Skeletal muscle satellite cell (primary cell): Measurements from ENCODE around the gene FCER1G.
A peak's percentile ranks its signal among the peaks of the same experiment; 100 is the strongest.

ENCODE experiments used
- H3K27me3 ChIP-seq: 2 replicates; pipeline ENCODE4 v1.7.0; 2013; ENCODE audit warnings: low read length; ENCODE audit not compliant: control insufficient read depth, insufficient read depth
- H3K36me3 ChIP-seq: 2 replicates; pipeline ENCODE4 v1.7.0; 2013; ENCODE audit warnings: mild to moderate bottlenecking, control low read depth, low read length; ENCODE audit not compliant: insufficient read depth
- H3K4me1 ChIP-seq: 2 replicates; pipeline ENCODE4 v1.7.0; 2013; ENCODE audit warnings: low read length; ENCODE audit not compliant: control insufficient read depth, insufficient read depth
- H3K4me2 ChIP-seq: 2 replicates; pipeline ENCODE4 v1.7.0; 2013; ENCODE audit warnings: mild to moderate bottlenecking, low read length
- H3K4me3 ChIP-seq: 2 replicates; pipeline ENCODE4 v1.7.0; 2013; ENCODE audit warnings: low read length
- H3K9ac ChIP-seq: 2 replicates; pipeline ENCODE4 v1.7.0; 2013; ENCODE audit warnings: mild to moderate bottlenecking, low read depth, low read length, moderate library complexity
- H3K9me3 ChIP-seq: replicated peaks from 2 replicates; pipeline ENCODE4 v1.7.0; 2013; ENCODE audit warnings: mild to moderate bottlenecking, control low read depth, low read length

FCER1G gene

DNA sequence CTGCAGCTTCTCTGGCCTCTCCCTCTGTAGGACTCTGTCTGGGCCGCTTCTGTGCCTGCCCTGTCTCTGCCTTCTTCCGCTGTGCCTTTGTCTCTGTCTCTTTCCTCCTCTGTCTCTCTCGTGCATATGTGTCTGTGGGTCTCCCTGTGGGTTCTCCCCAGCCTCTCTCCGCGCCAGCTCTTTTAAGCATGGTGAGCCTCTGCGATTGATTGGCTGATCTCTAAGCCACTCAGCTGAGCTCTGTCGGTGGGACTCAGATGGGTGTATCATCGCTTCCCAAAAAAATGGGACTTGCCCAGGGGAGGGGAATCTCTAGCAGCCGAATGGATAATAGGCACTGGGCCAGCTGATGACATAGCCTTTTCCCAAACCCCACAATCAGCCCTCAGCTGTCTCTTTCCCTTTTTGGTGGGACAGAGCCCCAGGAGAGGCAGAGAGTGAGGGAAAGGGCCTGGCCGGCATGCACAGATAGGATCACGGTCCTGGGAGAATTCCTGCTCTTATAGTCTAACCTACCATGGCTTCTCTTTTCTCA, 16.1 kb upstream of the FCER1G start, which contains the start of gene ADAMTS4:
Gene ADAMTS4, minus strand, starts transcription at position 158 of the 535 bp plus-strand sequence. CDS start 427 bp downstream, outside the sequence.
- Histone ChIP-seq H3K4me3 (peak within 1 kb of the TSS; percentile 60), H3K9ac (peak within 1 kb of the TSS; percentile 77), H3K4me1 (peaks cover 56% of the 10 kb centered on the region), H3K36me3 (peaks cover 5% of the 10 kb centered on the region), H3K4me2 (peak within 1 kb of the TSS; percentile 81), H3K27me3 (no peaks in the 10 kb centered on the region), H3K9me3 (no peaks in the 10 kb centered on the region)

DNA sequence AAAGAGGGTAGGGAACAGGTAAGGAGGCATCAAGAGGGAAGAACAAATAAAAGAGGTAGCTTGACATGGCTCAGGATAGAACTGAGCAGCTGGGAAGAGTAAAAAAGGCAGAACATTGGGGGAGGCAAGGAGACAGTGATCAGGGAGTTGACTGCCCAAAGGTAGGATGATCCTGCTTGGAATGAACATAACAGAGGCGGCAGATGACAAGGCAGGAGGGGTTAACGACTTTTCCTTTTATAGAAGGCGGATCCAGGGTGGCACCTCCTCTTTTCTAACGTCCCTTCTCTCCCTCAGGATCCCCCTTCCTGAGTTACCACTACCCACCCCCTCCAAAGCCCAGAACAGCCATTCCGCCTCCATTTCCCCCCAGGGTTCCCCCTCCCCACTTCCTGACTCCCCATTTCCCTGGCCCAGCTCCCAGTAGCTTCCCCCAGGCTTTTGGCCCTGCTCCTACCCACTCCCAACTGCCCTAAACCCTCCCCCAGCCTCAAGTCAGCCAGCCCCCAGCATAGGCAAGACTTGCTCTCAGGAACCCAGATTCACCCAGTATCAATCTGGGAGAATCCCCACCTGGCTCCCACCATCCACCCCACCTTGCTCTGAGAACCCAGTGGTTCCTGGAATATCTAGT, 15.5 kb upstream of the FCER1G start:
- peak overlapping the region; percentile 60 for H3K4me3 ChIP-seq
- H3K36me3 ChIP-seq = peaks cover 11% of the 10 kb centered on the region
- no peak overlapping the region for H3K9ac ChIP-seq
- H3K9me3 ChIP-seq = no peaks in the 10 kb centered on the region
- peak overlapping the region; percentile 81 for H3K4me2 ChIP-seq
- peaks cover 55% of the 10 kb centered on the region for H3K4me1 ChIP-seq
- H3K27me3 ChIP-seq = no peaks in the 10 kb centered on the region

DNA sequence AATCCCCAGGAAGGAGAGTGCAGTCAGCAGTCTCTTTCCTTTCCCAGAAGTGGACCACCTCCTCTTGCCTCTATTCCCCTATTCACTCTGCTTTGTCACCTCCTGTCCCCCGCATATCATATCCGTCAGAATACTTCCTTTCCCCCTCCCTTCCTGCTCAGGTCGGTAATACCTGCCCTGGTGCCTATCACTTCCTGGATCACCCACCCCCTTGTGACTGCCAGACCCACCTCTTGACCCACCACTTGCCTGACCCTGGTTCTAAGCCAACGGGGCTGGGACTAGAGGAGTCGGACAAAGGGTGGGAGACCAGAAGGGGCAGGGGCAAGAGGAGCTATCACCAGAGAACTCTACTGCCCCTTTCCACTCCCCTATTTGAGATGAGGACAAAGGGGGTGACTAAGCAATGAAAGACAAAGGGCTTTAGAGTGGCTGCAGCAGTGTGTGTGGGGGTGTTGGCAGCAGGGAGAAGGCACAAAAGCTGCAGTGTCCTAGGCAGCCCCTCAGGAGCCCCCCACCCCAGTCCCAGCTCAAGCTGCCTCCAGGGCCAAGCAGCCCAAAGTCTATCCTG, 14.6 kb upstream of the FCER1G start:
- H3K4me1 ChIP-seq = peaks cover 55% of the 10 kb centered on the region
- H3K9ac ChIP-seq = peak overlapping the region; percentile 97
- H3K27me3 ChIP-seq = no peaks in the 10 kb centered on the region

DNA sequence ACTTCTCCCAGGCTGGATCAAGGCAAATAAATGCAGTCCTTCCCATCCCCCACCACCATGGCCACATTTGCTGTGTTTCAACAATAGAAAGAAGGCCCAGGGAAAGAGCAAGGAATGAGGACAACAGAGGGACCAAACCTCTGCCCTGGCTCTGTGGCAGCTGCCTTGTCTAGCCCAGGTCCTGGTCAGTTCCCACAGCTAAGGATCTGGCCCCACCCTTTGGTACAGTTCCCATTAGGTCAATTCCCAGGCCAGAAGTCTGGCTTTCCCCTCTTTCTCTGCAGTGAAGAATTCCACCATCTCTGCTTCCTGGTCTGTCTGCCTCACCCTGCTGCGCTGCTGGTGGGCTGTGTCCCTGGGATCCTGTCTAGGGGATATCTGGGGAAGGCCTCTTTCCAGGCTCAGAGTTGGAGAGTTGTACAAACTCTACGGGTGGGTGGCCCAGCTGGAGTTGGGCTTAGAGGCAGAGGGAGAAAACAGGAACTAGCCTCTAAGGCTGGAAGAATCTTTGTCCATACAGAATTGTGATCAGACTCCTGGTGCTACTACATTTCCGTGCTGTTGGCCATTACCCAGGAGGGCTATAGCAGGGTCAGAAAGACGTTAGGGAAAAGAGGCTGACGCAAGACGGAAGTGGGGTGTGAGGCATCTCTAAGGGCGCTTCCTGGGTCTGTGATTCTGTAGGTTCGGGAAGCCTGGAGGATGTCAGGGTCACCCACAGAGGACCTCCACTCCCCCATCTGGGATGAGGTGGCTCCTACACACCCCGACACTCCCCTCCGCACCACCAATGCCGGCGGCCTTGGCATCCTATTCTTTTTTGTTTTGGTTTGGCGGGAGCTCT, 13.9 kb upstream of the FCER1G start:
- Histone ChIP-seq H3K4me1 (peaks cover 55% of the 10 kb centered on the region), H3K4me2 (peak overlapping the region; percentile 82), H3K9me3 (no peaks in the 10 kb centered on the region), H3K36me3 (peaks cover 19% of the 10 kb centered on the region), H3K9ac (peak overlapping the region; percentile 97), H3K4me3 (peak overlapping the region; percentile 90), H3K27me3 (no peaks in the 10 kb centered on the region)

More for the DNA sequence above, 14.6 kb upstream of the FCER1G start:
- no peaks in the 10 kb centered on the region for H3K9me3 ChIP-seq
- H3K4me3 ChIP-seq = no peak overlapping the region
- H3K36me3 ChIP-seq = peaks cover 15% of the 10 kb centered on the region
- H3K4me2 ChIP-seq = no peak overlapping the region

DNA sequence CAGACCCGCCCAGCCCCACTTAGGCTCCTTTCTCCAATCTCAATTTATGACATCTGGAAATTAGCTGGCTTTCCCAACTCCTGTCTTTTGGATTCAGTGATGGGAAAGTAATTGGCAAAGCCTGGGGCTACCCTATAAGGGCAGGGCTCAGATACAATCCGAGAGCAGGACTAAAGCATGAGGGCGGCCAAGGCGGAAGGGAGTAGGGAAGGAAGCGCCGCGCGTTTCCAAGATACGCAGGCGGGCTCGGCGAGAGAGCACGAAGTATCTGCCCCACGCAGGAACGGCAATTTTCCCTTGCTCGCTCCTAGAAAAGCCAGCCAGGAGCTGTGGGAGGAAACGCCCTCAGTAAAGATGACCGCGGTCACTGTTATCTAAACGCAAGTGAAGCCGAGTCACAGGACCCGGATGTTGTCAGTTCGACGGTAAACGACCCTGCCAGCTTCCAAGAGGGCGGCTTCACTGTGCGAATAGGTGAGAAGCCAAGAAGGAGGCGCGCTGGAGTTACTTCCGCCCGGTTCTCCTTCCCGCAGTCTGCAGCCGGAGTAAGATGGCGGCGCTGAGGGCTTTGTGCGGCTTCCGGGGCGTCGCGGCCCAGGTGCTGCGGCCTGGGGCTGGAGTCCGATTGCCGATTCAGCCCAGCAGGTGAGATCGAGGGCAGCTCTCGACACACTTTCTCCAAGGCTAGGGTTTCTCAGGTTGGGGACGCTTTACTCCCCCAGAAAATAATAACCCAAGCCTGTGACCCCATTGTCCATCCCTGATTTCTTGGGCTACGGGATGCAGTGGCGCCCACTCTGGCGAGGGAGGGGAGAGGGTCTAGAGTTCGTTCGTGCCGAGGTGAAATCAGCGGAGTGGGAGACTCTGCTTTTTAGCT, 13.0 kb upstream of the FCER1G start, which contains the start of gene NDUFS2:
Gene NDUFS2, plus strand, starts transcription at position 532 of the 877 bp plus-strand sequence. Its CDS starts 19 bp downstream, at position 551.
- H3K4me3 ChIP-seq = peak within 1 kb of the TSS; percentile 90
- H3K4me2 ChIP-seq = peak within 1 kb of the TSS; percentile 85
- peaks cover 57% of the 10 kb centered on the region for H3K4me1 ChIP-seq
- H3K9me3 ChIP-seq = no peaks in the 10 kb centered on the region
- no peaks in the 10 kb centered on the region for H3K27me3 ChIP-seq
- H3K9ac ChIP-seq = peak within 1 kb of the TSS; percentile 97
- H3K36me3 ChIP-seq = peaks cover 25% of the 10 kb centered on the region

DNA sequence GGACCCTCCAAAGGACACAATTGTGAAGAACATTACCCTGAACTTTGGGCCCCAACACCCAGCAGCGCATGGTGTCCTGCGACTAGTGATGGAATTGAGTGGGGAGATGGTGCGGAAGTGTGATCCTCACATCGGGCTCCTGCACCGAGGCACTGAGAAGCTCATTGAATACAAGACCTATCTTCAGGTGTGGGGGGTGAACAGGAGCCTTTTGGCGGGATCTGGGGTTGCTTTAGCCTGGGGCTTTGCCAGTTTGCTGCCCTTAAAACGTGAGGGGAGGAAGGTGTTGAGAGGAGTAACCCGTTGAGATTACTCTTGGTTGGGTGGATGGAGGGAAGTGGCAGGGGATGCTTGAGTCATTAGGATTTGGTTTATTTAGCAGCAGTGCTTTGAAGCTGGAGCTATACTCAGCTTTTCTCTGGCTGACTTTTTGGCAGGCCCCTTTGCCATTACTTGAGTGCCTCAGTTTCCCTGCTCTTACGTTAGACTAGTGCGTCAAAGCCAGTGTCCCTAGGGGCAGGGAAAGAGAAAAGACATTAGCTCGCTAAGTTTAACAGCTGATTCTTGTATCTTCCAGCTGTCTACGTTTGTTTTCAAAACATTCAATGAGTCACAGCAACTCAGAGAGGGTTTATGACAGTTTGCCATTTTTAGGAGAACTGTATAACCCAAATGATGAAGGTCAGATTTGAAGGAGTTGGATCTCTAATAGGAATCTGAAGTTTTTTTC, 8.5 kb upstream of the FCER1G start:
- peaks cover 61% of the 10 kb centered on the region for H3K36me3 ChIP-seq
- H3K27me3 ChIP-seq = no peaks in the 10 kb centered on the region
- H3K4me3 ChIP-seq = no peak overlapping the region
- H3K4me2 ChIP-seq = peak overlapping the region; percentile 16
- peaks cover 22% of the 10 kb centered on the region for H3K4me1 ChIP-seq
- H3K9me3 ChIP-seq = no peaks in the 10 kb centered on the region
- peak overlapping the region; percentile 43 for H3K9ac ChIP-seq

DNA sequence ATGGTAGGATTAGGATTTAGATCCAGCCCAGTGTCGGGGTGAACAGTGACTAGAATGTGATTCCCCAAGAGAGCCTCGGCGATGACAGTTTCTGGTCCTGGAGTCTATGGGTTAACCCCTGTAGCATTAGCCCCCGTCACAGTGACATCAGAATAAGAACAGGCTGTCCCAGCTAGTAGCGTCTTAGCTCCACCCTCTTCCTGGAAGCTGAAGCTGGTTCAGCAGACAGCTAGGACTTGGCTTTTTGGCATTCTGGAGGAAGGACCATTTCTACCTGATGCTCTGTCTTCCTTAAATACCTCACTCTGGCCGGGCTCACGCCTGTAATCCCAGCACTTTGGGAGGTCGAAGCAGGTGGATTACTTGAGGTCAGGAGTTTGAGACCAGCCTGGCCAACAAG, 7.9 kb upstream of the FCER1G start:
- Histone ChIP-seq H3K4me1 (peaks cover 18% of the 10 kb centered on the region), H3K4me2 (peak overlapping the region; percentile 16), H3K9ac (peak overlapping the region; percentile 43), H3K4me3 (no peak overlapping the region), H3K36me3 (peaks cover 67% of the 10 kb centered on the region), H3K9me3 (no peaks in the 10 kb centered on the region), H3K27me3 (no peaks in the 10 kb centered on the region)

DNA sequence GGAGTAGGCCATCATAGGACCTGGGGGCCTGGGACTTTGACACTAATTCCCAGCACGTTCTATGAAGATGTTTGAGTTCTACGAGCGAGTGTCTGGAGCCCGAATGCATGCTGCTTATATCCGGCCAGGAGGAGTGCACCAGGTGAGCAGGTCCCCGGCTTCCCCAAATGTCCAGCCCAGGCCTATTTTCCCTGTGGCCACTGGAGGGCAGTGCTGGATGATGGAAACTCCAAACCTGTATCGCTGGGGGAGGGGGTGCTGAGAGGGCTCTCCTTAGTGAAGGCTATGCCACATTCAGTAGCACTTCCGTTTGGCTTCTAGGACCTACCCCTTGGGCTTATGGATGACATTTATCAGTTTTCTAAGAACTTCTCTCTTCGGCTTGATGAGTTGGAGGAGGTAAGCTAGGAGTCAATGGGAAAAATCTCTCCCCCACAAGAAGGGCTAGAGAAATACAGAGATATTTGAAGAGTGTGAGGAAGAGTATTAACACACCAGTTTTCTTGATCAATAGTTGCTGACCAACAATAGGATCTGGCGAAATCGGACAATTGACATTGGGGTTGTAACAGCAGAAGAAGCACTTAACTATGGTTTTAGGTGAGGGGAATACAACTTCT, 5.2 kb upstream of the FCER1G start:
- H3K9ac ChIP-seq = no peak overlapping the region
- no peaks in the 10 kb centered on the region for H3K9me3 ChIP-seq
- H3K4me1 ChIP-seq = peaks cover 12% of the 10 kb centered on the region
- H3K27me3 ChIP-seq = no peaks in the 10 kb centered on the region
- no peak overlapping the region for H3K4me3 ChIP-seq
- no peak overlapping the region for H3K4me2 ChIP-seq
- H3K36me3 ChIP-seq = peaks cover 79% of the 10 kb centered on the region

DNA sequence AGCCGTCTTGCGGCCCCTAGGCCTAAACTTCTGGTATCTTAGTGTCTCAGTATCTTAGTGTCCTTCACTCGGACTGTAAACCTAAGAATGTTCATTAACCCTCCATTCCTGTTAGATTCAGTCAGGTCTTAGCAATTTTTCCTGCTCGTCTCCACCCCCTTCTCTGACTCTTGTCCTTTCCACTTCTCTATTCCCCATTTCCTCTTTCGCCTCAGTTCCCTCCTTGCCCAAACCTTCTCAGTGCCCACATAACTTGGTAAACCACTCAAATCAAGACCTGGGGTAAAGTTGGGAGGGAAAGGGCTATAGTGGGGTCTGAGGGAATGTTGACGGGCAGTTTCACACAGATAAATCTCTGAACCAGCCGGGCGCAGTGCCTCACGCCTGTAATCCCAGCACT, 726 bp upstream of the FCER1G start:
- no peaks in the 10 kb centered on the region for H3K9me3 ChIP-seq
- H3K9ac ChIP-seq = no peak overlapping the region
- H3K4me1 ChIP-seq = peaks cover 22% of the 10 kb centered on the region
- no peak overlapping the region for H3K4me2 ChIP-seq
- no peaks in the 10 kb centered on the region for H3K27me3 ChIP-seq
- H3K4me3 ChIP-seq = no peak overlapping the region
- H3K36me3 ChIP-seq = peaks cover 55% of the 10 kb centered on the region
